CD4-positive, alpha-beta T cell (primary cell): ENCODE data around the gene VPS52. TPM values are rescaled to one million over a fixed set of nuclear protein-coding genes. Genes with fewer than 3 reads are reported as not detected.

Experiments used
- ATAC-seq: fragments of 200-7000 bp; cut with Tn5 transposase; one replicate; pipeline ENCODE4 v1.10.0; 2022; ENCODE audit warnings: mild to moderate bottlenecking; ENCODE audit not compliant: poor library complexity
- CTCF ChIA-PET: fragments of 350-600 bp; sonication (Branson Sonifier 250); formaldehyde crosslinking; loops from one replicate; lab custom pipeline; 2021; ENCODE audit warnings: antibody characterized with exemption, inconsistent platforms; lab: Charles Lee
- POLR2A ChIA-PET: fragments of 350-600 bp; sonication (Branson Sonifier 250); formaldehyde crosslinking; loops from one replicate; lab custom pipeline; 2021; ENCODE audit warnings: antibody characterized with exemption, inconsistent platforms; lab: Charles Lee
- DNase-seq, 14 experiments: peaks; one replicate each; pipeline ENCODE4 v3.0.0-alpha.2; 2013 to 2020; ENCODE audit warnings: mixed read lengths in 2 of 14
- H3K27ac ChIP-seq, 2 donors: one replicate each; pipeline versions ENCODE4 v1.5.1 to v1.7.0; 2013; ENCODE audit warnings: low read length in 2 of 2, low read depth in 1 of 2, mild to moderate bottlenecking in 1 of 2
- H3K27me3 ChIP-seq, 2 experiments: 1 replicate in 1 of 2; 2 replicates in 1 of 2; pipeline versions ENCODE4 v1.6.1 to v1.7.0; 2013; ENCODE audit warnings: low read length in 2 of 2, control low read depth in 1 of 2, mild to moderate bottlenecking in 1 of 2, moderate library complexity in 1 of 2; ENCODE audit not compliant: insufficient read depth in 2 of 2, control insufficient read depth in 1 of 2
- H3K36me3 ChIP-seq: one replicate; pipeline ENCODE4 v1.6.1; 2013; ENCODE audit warnings: low read length, control low read depth; ENCODE audit not compliant: insufficient read depth
- H3K4me1 ChIP-seq: one replicate; pipeline ENCODE4 v1.6.1; 2013; ENCODE audit warnings: low read length, control low read depth; ENCODE audit not compliant: insufficient read depth
- H3K4me3 ChIP-seq: one replicate; pipeline ENCODE4 v1.5.1; 2013; ENCODE audit warnings: mild to moderate bottlenecking, low read length, moderate library complexity
- H3K9me3 ChIP-seq, 2 experiments: 1 replicate in 1 of 2; 2 replicates in 1 of 2; pipeline versions ENCODE4 v1.6.1 to v1.7.0; 2013; ENCODE audit warnings: low read length in 2 of 2, mild to moderate bottlenecking in 2 of 2, control low read depth in 1 of 2, moderate library complexity in 1 of 2; ENCODE audit not compliant: control insufficient read depth in 1 of 2, insufficient read depth in 1 of 2
- H3K27ac Mint-ChIP-seq: one replicate; pipeline ENCODE4 v1.8.0; 2020; ENCODE audit warnings: mixed read lengths
- H3K27me3 Mint-ChIP-seq: one replicate; pipeline ENCODE4 v1.8.0; 2021; ENCODE audit warnings: mixed read lengths
- H3K36me3 Mint-ChIP-seq: one replicate; pipeline ENCODE4 v1.8.0; 2021; ENCODE audit warnings: low read depth, mixed read lengths
- H3K4me1 Mint-ChIP-seq: one replicate; pipeline ENCODE4 v1.8.0; 2021; ENCODE audit warnings: low read depth, mixed read lengths
- H3K4me3 Mint-ChIP-seq: one replicate; pipeline ENCODE4 v1.8.0; 2020; ENCODE audit warnings: mild to moderate bottlenecking, mixed read lengths
- H3K9me3 Mint-ChIP-seq: one replicate; pipeline ENCODE4 v1.8.0; 2020; ENCODE audit warnings: mixed read lengths
- CTCF ChIP-seq: fragments of 200-600 bp; IDR thresholded peaks from one replicate; pipeline ENCODE4 v1.8.0; 2022; ENCODE audit warnings: antibody characterized with exemption, mild to moderate bottlenecking
- intact Hi-C, 2 experiments: fragments of 100-400 bp; cut with DNase I in 1 of 2; cut with micrococcal nuclease in 1 of 2; formaldehyde crosslinking; loops; one replicate each; pipeline versions ENCODE4 v1.15.1 to v1.9.0; 2023 to 2025; cut with DNase I, micrococcal nuclease
- microRNA-seq: library from miRNA; unstranded; fragments of <30 nt; microRNA quantifications from one replicate; pipeline ENCODE4 v1.2.0, GENCODE V29; 2021; ENCODE audit warnings: borderline microRNAs expressed, borderline replicate concordance
- total RNA-seq, 174 experiments: library from RNA in 2 of 174; stranded (reverse) in 2 of 174; gene quantifications; one replicate each; pipeline ENCODE4 v1.2.3 and lab custom pipeline; 2021 to 2026

Gene VPS52
- total RNA-seq, 2 experiments from 2014 or later = 67.9 TPM

- POLR2A ChIA-PET = no interaction called here
- peak in 1 of 14 experiments; percentile 32 for DNase-seq
- Histone ChIP-seq H3K9me3 (no peaks in the 10 kb centered on the region), H3K4me1 (peaks cover 68% of the 10 kb centered on the region), H3K27me3 (no peaks in the 10 kb centered on the region), H3K27ac (peak overlapping the region; percentile 97), H3K36me3 (peaks cover 49% of the 10 kb centered on the region), H3K4me3 (peak overlapping the region; percentile 78)
- ATAC-seq = no peak
- CTCF ChIA-PET = no interaction called here
- Mint-ChIP-seq H3K4me1 (peaks cover 86% of the 10 kb centered on the region), H3K27me3 (no peaks in the 10 kb centered on the region), H3K27ac (peak overlapping the region; percentile 100), H3K9me3 (no peaks in the 10 kb centered on the region), H3K36me3 (peaks cover 82% of the 10 kb centered on the region), H3K4me3 (peak overlapping the region; percentile 98)
- TF ChIP-seq CTCF = no peak
- intact Hi-C loops = loop anchor here (2.0 to 10.0 kb wide), 7 partner anchors 70 to 1536 kb away; partner anchors contain the start of genes C6orf47 (in 1 of the 2), CSNK2B (in 1 of the 2), FKBPL (in 1 of the 2) and GPANK1 (in 1 of the 2)
These were observed 70.5 kb downstream of the VPS52 start for GRCh38 chr6:33201147-33201545.

Small RNA genes within 50 kb of the gene (microRNA-seq; reads per million reads assigned to microRNA genes)
- 1.6 reads per million for gene MIR219A1
- not detected for gene MIR6834
- gene MIR6873 = not detected

Other genes with a start within 250 kb of the VPS52 start
- 10 to 100 TPM; 19.4 to 19.9 TPM for gene HLA-DPA1, start 198.2 kb downstream of the VPS52 start, total RNA-seq
- 10 to 100 TPM; 29.0 to 31.7 TPM for gene HLA-DPB1, start 195.9 kb downstream of the VPS52 start, total RNA-seq
- gene COL11A2, start 79.4 kb downstream of the VPS52 start, total RNA-seq = 1 to 10 TPM; 2.8 to 3.0 TPM
- 10 to 100 TPM; 42.9 to 45.0 TPM for gene RXRB, start 71.2 kb downstream of the VPS52 start, total RNA-seq
- 1 to 10 TPM; 8.6 to 9.6 TPM for gene SLC39A7, start 71.0 kb downstream of the VPS52 start, total RNA-seq
- 10 to 100 TPM in 1 of 2 experiments, 1 to 10 TPM in 1; 8.6 to 10.5 TPM for gene HSD17B8, start 67.2 kb downstream of the VPS52 start, total RNA-seq
- gene RING1, start 63.4 kb downstream of the VPS52 start, total RNA-seq = 10 to 100 TPM; 27.1 to 28.6 TPM
- 1,000 to 10,000 TPM; 5,159 to 5,309 TPM for gene RPS18, start 199 bp upstream of the VPS52 start, total RNA-seq
- gene B3GALT4, start 5.2 kb upstream of the VPS52 start, total RNA-seq = 10 to 100 TPM; 11.1 to 12.7 TPM
- gene WDR46, start 17.4 kb upstream of the VPS52 start, total RNA-seq = 10 to 100 TPM; 13.6 to 15.8 TPM
- 10 to 100 TPM in 1 of 2 experiments, 1 to 10 TPM in 1; 9.7 to 11.7 TPM for gene PFDN6, start 17.7 kb upstream of the VPS52 start, total RNA-seq
- 10 to 100 TPM; 39.2 to 39.4 TPM for gene RGL2, start 27.1 kb upstream of the VPS52 start, total RNA-seq
- 100 to 1,000 TPM; 203 to 206 TPM for gene TAPBP, start 42.2 kb upstream of the VPS52 start, total RNA-seq
- 10 to 100 TPM; 11.6 to 13.6 TPM for gene ZBTB22, start 45.9 kb upstream of the VPS52 start, total RNA-seq
- gene DAXX, start 51.1 kb upstream of the VPS52 start, total RNA-seq = 10 to 100 TPM; 24.2 to 24.7 TPM
- 1 to 10 TPM; 1.2 to 1.6 TPM for gene KIFC1, start 119.9 kb upstream of the VPS52 start, total RNA-seq
- 100 to 1,000 TPM; 545 to 557 TPM for gene PHF1, start 139.1 kb upstream of the VPS52 start, total RNA-seq
- 100 to 1,000 TPM; 176 to 185 TPM for gene CUTA, start 146.2 kb upstream of the VPS52 start, total RNA-seq
- gene SYNGAP1, start 148.2 kb upstream of the VPS52 start, total RNA-seq = 10 to 100 TPM; 62.4 to 63.8 TPM
- gene ZBTB9, start 182.7 kb upstream of the VPS52 start, total RNA-seq = 1 to 10 TPM; 5.5 to 5.7 TPM